ENCODE results near the gene PDE6A.

PDE6A gene

GRCh38 chr5:149938279-149938678 lies 6.3 kb downstream of the PDE6A start:
- no peak for DNase-seq (ENCODE audit: low read depth)
- TF ChIP-seq CTCF (IDR thresholded peaks at IDR 0.05; ENCODE audit: insufficient read depth, low read depth, low read length, missing control alignments) = no peak
- no peak overlapping the region for H3K4me3 ChIP-seq (ENCODE audit: low read depth, low read length)

- no peak for DNase-seq (ENCODE audit: low read depth)
- no peak overlapping the region for H3K4me3 ChIP-seq (ENCODE audit: low read depth, low read length)
- TF ChIP-seq CTCF (IDR thresholded peaks at IDR 0.05; ENCODE audit: insufficient read depth, low read depth, low read length, missing control alignments) = no peak
Measured at GRCh38 chr5:149937610-149938009, 7.0 kb downstream of the PDE6A start.

- DNase-seq (ENCODE audit: low read depth) = no peak
- TF ChIP-seq CTCF (IDR thresholded peaks at IDR 0.05; ENCODE audit: insufficient read depth, low read depth, low read length, missing control alignments) = no peak
- no peak overlapping the region for H3K4me3 ChIP-seq (ENCODE audit: low read depth, low read length)
Measured at GRCh38 chr5:149936700-149937091, 7.9 kb downstream of the PDE6A start.

DNA sequence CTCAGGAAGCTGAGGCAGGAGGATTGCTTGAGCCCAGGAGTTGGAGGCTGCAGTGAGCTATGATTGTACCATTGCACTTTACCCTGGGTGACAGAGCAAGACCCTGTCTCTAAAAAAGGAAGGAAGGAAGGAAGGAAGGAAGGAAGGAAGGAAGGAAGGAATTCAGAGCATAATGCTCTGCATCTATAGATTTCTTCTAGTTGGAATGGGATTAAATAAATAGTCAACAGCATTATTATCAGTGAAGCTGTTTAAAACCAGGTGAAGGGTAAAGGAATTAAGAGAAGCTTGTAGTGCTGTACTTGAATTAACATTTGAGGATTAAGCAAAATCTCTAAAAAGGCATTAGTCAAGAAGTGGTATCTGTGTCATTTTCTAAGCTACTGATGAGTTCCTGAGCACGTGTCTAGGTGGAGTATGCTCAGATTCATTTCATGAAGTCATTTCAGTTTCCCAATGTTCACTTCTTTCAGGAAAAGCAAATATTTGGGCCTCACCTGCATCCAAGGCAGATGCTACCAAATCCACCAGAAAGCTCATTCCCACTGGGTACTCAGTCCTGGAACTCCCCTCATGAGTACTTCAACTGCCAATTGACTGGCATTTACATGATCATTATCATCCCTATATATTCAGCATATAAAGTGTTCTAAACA lies 8.4 kb downstream of the PDE6A start:
- no peak for DNase-seq (ENCODE audit: low read depth)
- no peak overlapping the region for H3K4me3 ChIP-seq (ENCODE audit: low read depth, low read length)
- no peak for TF ChIP-seq CTCF (IDR thresholded peaks at IDR 0.05; ENCODE audit: insufficient read depth, low read depth, low read length, missing control alignments)

DNA sequence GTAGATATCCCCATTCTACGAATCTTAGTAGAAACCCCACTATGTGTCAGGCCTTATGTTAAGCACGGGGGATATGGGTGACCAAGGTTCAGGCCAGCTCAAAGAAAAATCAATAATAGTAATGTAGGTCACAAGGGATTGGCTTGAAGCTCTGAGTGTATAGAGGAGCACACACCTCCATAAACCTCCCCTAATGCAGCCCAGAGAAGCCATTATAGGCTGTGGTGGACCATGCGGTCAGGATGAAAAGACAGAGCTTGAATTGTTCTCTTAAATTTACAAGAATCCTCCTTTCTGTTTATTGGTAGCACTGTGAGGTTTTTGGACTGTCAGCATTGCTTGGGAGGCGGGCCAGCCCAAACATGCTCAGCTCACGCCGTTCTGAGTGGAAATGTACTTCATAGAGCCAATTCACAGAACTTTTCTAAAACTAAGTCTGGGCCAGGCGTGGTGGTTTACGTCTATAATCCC lies 9.1 kb downstream of the PDE6A start:
- no peak overlapping the region for H3K4me3 ChIP-seq (ENCODE audit: low read depth, low read length)
- DNase-seq (ENCODE audit: low read depth) = no peak
- TF ChIP-seq CTCF (IDR thresholded peaks at IDR 0.05; ENCODE audit: insufficient read depth, low read depth, low read length, missing control alignments) = no peak

- no peak for TF ChIP-seq CTCF (IDR thresholded peaks at IDR 0.05; ENCODE audit: insufficient read depth, low read depth, low read length, missing control alignments)
- DNase-seq (ENCODE audit: low read depth) = no peak
- no peak overlapping the region for H3K4me3 ChIP-seq (ENCODE audit: low read depth, low read length)
Measured at GRCh38 chr5:149932445-149933350, 11.9 kb downstream of the PDE6A start.
